NCI-H1092 (cell line): ENCODE data around the gene UBA7.

ENCODE experiments used
- DNase-seq: peaks from one replicate; lab custom pipeline; 2025; lab: John Stamatoyannopoulos, UW

Gene UBA7

GRCh38 chr3:49805897-49806701 is 7.7 kb downstream of the UBA7 start:
- no peak for DNase-seq

- no peak for DNase-seq
These were observed 8.4 kb downstream of the UBA7 start for GRCh38 chr3:49805367-49805782.

GRCh38 chr3:49804141-49805041 is 9.4 kb downstream of the UBA7 start:
- DNase-seq = no peak

GRCh38 chr3:49803465-49804140 is 10.2 kb downstream of the UBA7 start:
- DNase-seq = no peak

- DNase-seq = peak; percentile 22
These were observed 10.9 kb downstream of the UBA7 start, which contains the start of gene INKA1 for GRCh38 chr3:49802719-49803464. INKA1 (plus strand) TSS chr3:49803261; CDS start chr3:49803393, 132 bp downstream.

GRCh38 chr3:49801160-49801559 is 12.6 kb downstream of the UBA7 start:
- no peak for DNase-seq

- no peak for DNase-seq
These were observed 14.0 kb downstream of the UBA7 start, which contains the start of gene CDHR4 for GRCh38 chr3:49799761-49800160. CDHR4 (minus strand) TSS chr3:49799873; CDS start chr3:49799812, 61 bp downstream.

- no peak for DNase-seq
These were observed 14.6 kb downstream of the UBA7 start for GRCh38 chr3:49799105-49799504.

GRCh38 chr3:49794926-49795905 is 18.5 kb downstream of the UBA7 start:
- DNase-seq = no peak

GRCh38 chr3:49794431-49794830 is 19.3 kb downstream of the UBA7 start:
- DNase-seq = no peak

GRCh38 chr3:49793486-49794085 is 20.2 kb downstream of the UBA7 start:
- no peak for DNase-seq

GRCh38 chr3:49792371-49793150 is 21.2 kb downstream of the UBA7 start:
- no peak for DNase-seq

- no peak for DNase-seq
These were observed 22.2 kb downstream of the UBA7 start for GRCh38 chr3:49791571-49791970.

GRCh38 chr3:49790626-49791411 is 22.9 kb downstream of the UBA7 start:
- no peak for DNase-seq

- DNase-seq = no peak
These were observed 25.7 kb downstream of the UBA7 start for GRCh38 chr3:49788056-49788455.

GRCh38 chr3:49787536-49787935 is 26.2 kb downstream of the UBA7 start:
- DNase-seq = no peak

GRCh38 chr3:49787182-49787464 is 26.6 kb downstream of the UBA7 start:
- no peak for DNase-seq
